IMR-90 (cell line): ENCODE results near the gene UMODL1. TPM values are rescaled to one million over a fixed set of nuclear protein-coding genes. Genes with fewer than 3 reads are reported as not detected.
A peak's percentile ranks its signal among the peaks of the same experiment; 100 is the strongest.

Experiments used
- ATAC-seq: fragments of 200-7000 bp; cut with Tn5 transposase; 2 replicates; pipeline ENCODE4 v1.9.1; 2020; ENCODE audit warnings: low read depth, mild to moderate bottlenecking, moderate library complexity
- BruUV-seq: library from RNA; stranded (reverse); fragments of 400-500 nt; replicated peaks from 2 replicates; lab custom pipeline; 2021; lab: Mats Ljungman, UMichigan
- CTCF ChIA-PET: fragments of 300-600 bp; formaldehyde crosslinking; extraction: SDS; loops from one replicate; lab custom pipeline; 2021; ENCODE audit warnings: antibody characterized with exemption; lab: Yijun Ruan, JAX
- POLR2A ChIA-PET: fragments of 300-600 bp; sonication (Branson Sonifier 250); formaldehyde crosslinking; loops from one replicate; lab custom pipeline; 2022; ENCODE audit warnings: antibody characterized with exemption; ENCODE audit not compliant: unreplicated experiment; lab: Charles Lee
- DNase-seq: peaks from one replicate; pipeline ENCODE4 v3.0.0; 2013
- H2AFZ ChIP-seq: replicated peaks from 2 replicates; pipeline ENCODE3; 2013; ENCODE audit warnings: low read length, mild to moderate bottlenecking; ENCODE audit not compliant: poor library complexity
- H2AK5ac ChIP-seq: 2 replicates; pipeline ENCODE4 v1.6.1; 2013; ENCODE audit warnings: low read depth, low read length, inconsistent platforms
- H2AK9ac ChIP-seq: replicated peaks from 2 replicates; pipeline ENCODE3; 2013; ENCODE audit warnings: mild to moderate bottlenecking, low read depth, low read length, moderate library complexity; ENCODE audit not compliant: poor library complexity
- H2BK120ac ChIP-seq: 2 replicates; pipeline ENCODE4 v1.6.1; 2013; ENCODE audit warnings: low read depth, low read length, inconsistent platforms
- H2BK15ac ChIP-seq: 3 replicates; pipeline ENCODE4 v1.6.1; 2013; ENCODE audit warnings: low read depth, low read length, inconsistent platforms
- H2BK20ac ChIP-seq: 2 replicates; pipeline ENCODE4 v1.6.1; 2013; ENCODE audit warnings: low read depth, mild to moderate bottlenecking, inconsistent platforms, low read length, moderate library complexity
- H2BK5ac ChIP-seq: 2 replicates; pipeline ENCODE4 v1.6.1; 2013; ENCODE audit warnings: mild to moderate bottlenecking, low read depth, low read length, inconsistent platforms; ENCODE audit not compliant: poor library complexity, severe bottlenecking
- H3K14ac ChIP-seq: replicated peaks from 2 replicates; pipeline ENCODE4 v1.6.1; 2013; ENCODE audit warnings: low read depth, low read length, inconsistent platforms
- H3K18ac ChIP-seq: 2 replicates; pipeline ENCODE4 v1.6.1; 2013; ENCODE audit warnings: low read depth, low read length, control low read depth
- H3K23ac ChIP-seq: 2 replicates; pipeline ENCODE4 v1.6.1; 2013; ENCODE audit warnings: low read depth, low read length, inconsistent platforms
- H3K27ac ChIP-seq: 2 replicates; pipeline ENCODE4 v1.5.1; 2013; ENCODE audit warnings: mild to moderate bottlenecking, control low read depth, low read length; ENCODE audit not compliant: insufficient read depth
- H3K27me3 ChIP-seq: 2 replicates; pipeline ENCODE4 v1.6.1; 2013; ENCODE audit warnings: low read length; ENCODE audit not compliant: control insufficient read depth, insufficient read depth
- H3K36me3 ChIP-seq: 2 replicates; pipeline ENCODE4 v1.6.1; 2013; ENCODE audit warnings: low read length, mixed read lengths; ENCODE audit not compliant: control insufficient read depth, insufficient read depth
- H3K4ac ChIP-seq: 2 replicates; pipeline ENCODE4 v1.6.1; 2013; ENCODE audit warnings: low read depth, low read length, inconsistent platforms
- H3K4me1 ChIP-seq: 2 replicates; pipeline ENCODE4 v1.6.1; 2013; ENCODE audit warnings: low read length, mixed read lengths; ENCODE audit not compliant: control insufficient read depth, insufficient read depth
- H3K4me2 ChIP-seq: 2 replicates; pipeline ENCODE4 v1.6.1; 2013; ENCODE audit warnings: low read depth, mild to moderate bottlenecking, control low read depth, low read length, moderate library complexity
- H3K4me3 ChIP-seq: 2 replicates; pipeline ENCODE4 v1.5.1; 2013; ENCODE audit warnings: low read depth, mild to moderate bottlenecking, control low read depth, low read length, moderate library complexity; ENCODE audit not compliant: insufficient read depth
- H3K56ac ChIP-seq: 2 replicates; pipeline ENCODE4 v1.6.1; 2013; ENCODE audit warnings: low read length, inconsistent platforms; ENCODE audit not compliant: insufficient read depth; ENCODE audit errors: extremely low read depth
- H3K79me1 ChIP-seq, 2 experiments: 2 replicates each; pipeline ENCODE4 v1.6.1; 2013; ENCODE audit warnings: low read length in 2 of 2, inconsistent platforms in 1 of 2, low read depth in 1 of 2
- H3K9ac ChIP-seq: 2 replicates; pipeline ENCODE4 v1.6.1; 2013; ENCODE audit warnings: low read depth, low read length, control low read depth
- H3K9me1 ChIP-seq: 2 replicates; pipeline ENCODE4 v1.6.1; 2013; ENCODE audit warnings: low read length, inconsistent platforms; ENCODE audit not compliant: insufficient read depth
- H3K9me3 ChIP-seq: 2 replicates; pipeline ENCODE4 v1.6.1; 2013; ENCODE audit warnings: low read length; ENCODE audit not compliant: control insufficient read depth, insufficient read depth
- H4K20me1 ChIP-seq: 2 replicates; pipeline ENCODE4 v1.6.1; 2013; ENCODE audit warnings: low read length, inconsistent platforms; ENCODE audit not compliant: insufficient read depth
- H4K5ac ChIP-seq: 2 replicates; pipeline ENCODE4 v1.6.1; 2013; ENCODE audit warnings: mild to moderate bottlenecking, low read depth, low read length, control low read depth
- H4K8ac ChIP-seq, 2 experiments: 2 replicates each; pipeline ENCODE4 v1.6.1; 2013; ENCODE audit warnings: low read depth in 2 of 2, low read length in 2 of 2, control low read depth in 1 of 2, inconsistent platforms in 1 of 2
- H4K91ac ChIP-seq: 2 replicates; pipeline ENCODE4 v1.6.1; 2013; ENCODE audit warnings: low read depth, low read length, inconsistent platforms; ENCODE audit not compliant: insufficient read depth
- MAZ ChIP-seq: IDR thresholded peaks from 2 replicates; pipeline ENCODE4 v1.6.1; 2012; ENCODE audit warnings: low read depth, mild to moderate bottlenecking, low read length, improper control_type of control experiment, moderate library complexity, borderline replicate concordance
- RAD21 ChIP-seq: IDR thresholded peaks from 2 replicates; pipeline ENCODE4 v1.6.1; 2012; ENCODE audit warnings: low read length, improper control_type of control experiment
- RFX5 ChIP-seq: IDR thresholded peaks from 2 replicates; pipeline ENCODE4 v1.8.0; 2012; ENCODE audit warnings: low read depth, mild to moderate bottlenecking, low read length, moderate library complexity
- WGBS, 2 experiments: methylation state at CpG; one replicate each; pipeline versions ENCODE4 v1.1.5 to v1.1.7; 2013; ENCODE audit warnings: missing lambda C conversion rate in 2 of 2; ENCODE audit not compliant: insufficient read length in 1 of 2; ENCODE audit errors: extremely low coverage in 2 of 2; 5-methylcytosine and 5-hydroxymethylcytosine counted together
- dilution Hi-C: fragments of 300-500 bp; cut with HindIII; formaldehyde crosslinking; loops from one replicate; pipeline ENCODE4 v1.14.3; 2018; ENCODE audit warnings: low sequenced_read_pairs; ENCODE audit not compliant: unreplicated experiment
- in situ Hi-C: fragments of 300-500 bp; cut with MboI; formaldehyde crosslinking; loops from 3 replicates; pipeline ENCODE4 v1.14.3; 2019; ENCODE audit warnings: low sequenced_read_pairs, inconsistent platforms, mixed read lengths
- intact Hi-C: fragments of 100-400 bp; cut with micrococcal nuclease; formaldehyde crosslinking; loops from 2 replicates; pipeline ENCODE4 v1.10.0; 2022
- polyA plus RNA-seq, 3 experiments: library from polyadenylated mRNA; depleted of rRNA; stranded (reverse); fragments of >200 nt; gene quantifications; 2 replicates each; pipeline ENCODE4 v1.2.3, GENCODE V29; 2012; ENCODE audit warnings: low replicate concordance in 1 of 3
- total RNA-seq: library from RNA; depleted of rRNA; stranded (reverse); fragments of >200 nt; gene quantifications from 2 replicates; pipeline ENCODE4 v1.2.3, GENCODE V29; 2012
- TF ChIP-seq, protein P1 (sequence below): fragments of 150-350 bp; IDR thresholded peaks from 2 replicates; pipeline ENCODE4 v1.6.1; 2017; ENCODE audit warnings: mild to moderate bottlenecking, antibody characterized with exemption, low read length, low read depth
- TF ChIP-seq, protein P2 (sequence below): fragments of 150-350 bp; IDR thresholded peaks from 2 replicates; pipeline ENCODE4 v1.6.1; 2016; ENCODE audit warnings: low read depth, mild to moderate bottlenecking, low read length, moderate library complexity, borderline replicate concordance

Gene UMODL1
- total and polyA plus RNA-seq, 2 of the 4 experiments (the other 2 are of a cell fraction), result 0.02 TPM; not detected in 1

DNA sequence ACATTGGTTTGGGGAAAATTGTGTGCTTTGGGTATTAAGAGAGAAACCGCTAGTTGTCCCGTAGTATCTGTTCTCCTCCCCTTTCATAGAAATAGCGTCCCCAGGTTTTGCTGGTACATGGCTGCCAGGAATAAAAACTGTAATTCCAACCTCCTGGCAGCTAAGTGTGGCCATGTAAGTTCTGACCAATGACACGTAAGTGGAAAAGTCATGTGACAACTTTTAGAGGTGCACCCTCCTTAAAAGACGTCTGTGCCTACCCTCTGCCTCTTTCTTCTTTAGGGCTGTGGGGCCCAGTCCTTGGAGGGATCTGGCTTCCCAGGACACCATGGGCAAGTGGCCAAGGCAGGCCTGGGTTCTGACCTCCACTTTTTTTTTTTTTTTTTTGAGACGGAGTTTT, 59.3 kb downstream of the UMODL1 start:
- Histone ChIP-seq H3K27me3 (peaks cover 34% of the 10 kb centered on the region), H3K27ac (no peak overlapping the region), H2BK120ac (no peak overlapping the region), H3K23ac (no peak overlapping the region), H3K9me3 (no peaks in the 10 kb centered on the region), H4K20me1 (no peaks in the 10 kb centered on the region), H2AK9ac (no peak overlapping the region), H4K8ac (no peak overlapping the region), H3K9ac (no peak overlapping the region), H2AK5ac (no peak overlapping the region), H3K36me3 (no peaks in the 10 kb centered on the region), H2BK5ac (no peak overlapping the region), H3K9me1 (no peaks in the 10 kb centered on the region), H3K18ac (no peak overlapping the region), H4K5ac (no peak overlapping the region), H3K4me1 (peaks cover 2% of the 10 kb centered on the region; the same call in 1 of the 2 replicates), H2BK15ac (no peak overlapping the region), H3K4me3 (no peak overlapping the region), H3K79me1 (no peaks in the 10 kb centered on the region), H2BK20ac (no peak overlapping the region), H3K56ac (no peak overlapping the region), H4K91ac (no peak overlapping the region), H3K4me2 (no peak overlapping the region), H3K4ac (no peak overlapping the region), H2AFZ (no peak overlapping the region), H3K14ac (no peak overlapping the region)
- TF ChIP-seq, protein P1, sequence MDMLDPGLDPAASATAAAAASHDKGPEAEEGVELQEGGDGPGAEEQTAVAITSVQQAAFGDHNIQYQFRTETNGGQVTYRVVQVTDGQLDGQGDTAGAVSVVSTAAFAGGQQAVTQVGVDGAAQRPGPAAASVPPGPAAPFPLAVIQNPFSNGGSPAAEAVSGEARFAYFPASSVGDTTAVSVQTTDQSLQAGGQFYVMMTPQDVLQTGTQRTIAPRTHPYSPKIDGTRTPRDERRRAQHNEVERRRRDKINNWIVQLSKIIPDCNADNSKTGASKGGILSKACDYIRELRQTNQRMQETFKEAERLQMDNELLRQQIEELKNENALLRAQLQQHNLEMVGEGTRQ, result peak; percentile 47; the same call in 1 of the 2 replicates
- no peak for TF ChIP-seq RAD21
- TF ChIP-seq RFX5, result no peak
- TF ChIP-seq MAZ, result no peak
- TF ChIP-seq, protein P2, sequence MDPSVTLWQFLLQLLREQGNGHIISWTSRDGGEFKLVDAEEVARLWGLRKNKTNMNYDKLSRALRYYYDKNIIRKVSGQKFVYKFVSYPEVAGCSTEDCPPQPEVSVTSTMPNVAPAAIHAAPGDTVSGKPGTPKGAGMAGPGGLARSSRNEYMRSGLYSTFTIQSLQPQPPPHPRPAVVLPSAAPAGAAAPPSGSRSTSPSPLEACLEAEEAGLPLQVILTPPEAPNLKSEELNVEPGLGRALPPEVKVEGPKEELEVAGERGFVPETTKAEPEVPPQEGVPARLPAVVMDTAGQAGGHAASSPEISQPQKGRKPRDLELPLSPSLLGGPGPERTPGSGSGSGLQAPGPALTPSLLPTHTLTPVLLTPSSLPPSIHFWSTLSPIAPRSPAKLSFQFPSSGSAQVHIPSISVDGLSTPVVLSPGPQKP, result no peak
- DNase-seq (no peak), ATAC-seq (no peak)
- in situ Hi-C loops, result no loop called here
- no TSS peak for BruUV-seq
- intact Hi-C loops, result no loop called here
- ChIA-PET POLR2A (no interaction called here), CTCF (interaction anchor here (0.6 kb wide), 1 partner anchor 237 kb away, joined by 3 read pairs; no protein-coding TSS in a partner anchor)
- 80% methylated on average over 1 of the region's 6 CpGs; no CpG with 5 or more reads in 1 of the 2 experiments for WGBS, 2 experiments
- dilution Hi-C loops, result no loop called here
